SK-N-MC (cell line): Measurements from ENCODE around the gene ANXA6.

ENCODE experiments used
- DNase-seq: peaks from one replicate; pipeline ENCODE4 v3.0.0-alpha.2; 2011; ENCODE audit warnings: low read depth, low spot score
- H3K27ac ChIP-seq: fragments of 200-600 bp; sonication (generic); 2 replicates; pipeline ENCODE4 v1.5.1; 2016; ENCODE audit warnings: mixed run types
- H3K36me3 ChIP-seq: fragments of 200-600 bp; sonication (generic); 2 replicates; pipeline ENCODE4 v1.6.1; 2017; ENCODE audit warnings: antibody characterized with exemption, low read length, mixed read lengths; ENCODE audit not compliant: insufficient read depth
- H3K4me3 ChIP-seq: fragments of 200-600 bp; sonication (generic); 2 replicates; pipeline ENCODE4 v1.5.1; 2016
- H3K9ac ChIP-seq: fragments of 200-600 bp; sonication (generic); 2 replicates; pipeline ENCODE4 v1.8.0; 2017; ENCODE audit warnings: mixed run types, mixed read lengths; ENCODE audit not compliant: insufficient read length
- H3K9me3 ChIP-seq: fragments of 200-600 bp; sonication (generic); 2 replicates; pipeline ENCODE4 v1.6.1; 2017; ENCODE audit warnings: low read depth, mild to moderate bottlenecking, antibody characterized with exemption, low read length, moderate library complexity, mixed read lengths
- EZH2 ChIP-seq: fragments of 200-600 bp; sonication (generic); IDR thresholded peaks from one replicate; pipeline ENCODE4 v1.6.1; 2017; ENCODE audit warnings: antibody characterized with exemption
- FOXP2 ChIP-seq: optimal IDR thresholded peaks from 2 replicates; pipeline ENCODE3; 2011; ENCODE audit warnings: mild to moderate bottlenecking, moderate library complexity; ENCODE audit not compliant: insufficient read depth; ENCODE audit errors: extremely low read length, control extremely low read depth
- POLR2AphosphoS5 ChIP-seq: IDR thresholded peaks from 2 replicates; pipeline ENCODE4 v1.6.1; 2012; ENCODE audit warnings: mild to moderate bottlenecking, low read depth, low read length, borderline replicate concordance

ANXA6 gene

GRCh38 chr5:151196556-151197290 is 39.1 kb upstream of the ANXA6 start:
- Histone ChIP-seq H3K9me3 (no peaks in the 10 kb centered on the region), H3K9ac (no peak overlapping the region), H3K27ac (no peak overlapping the region), H3K4me3 (no peak overlapping the region), H3K36me3 (no peaks in the 10 kb centered on the region)
- TF ChIP-seq POLR2AphosphoS5 (no peak), FOXP2 (no peak), EZH2 (no peak)
- DNase-seq, result no peak

- Histone ChIP-seq H3K9me3 (no peaks in the 10 kb centered on the region), H3K9ac (no peak overlapping the region), H3K27ac (no peak overlapping the region), H3K36me3 (no peaks in the 10 kb centered on the region), H3K4me3 (no peak overlapping the region)
- TF ChIP-seq EZH2 (no peak), FOXP2 (no peak), POLR2AphosphoS5 (no peak)
- DNase-seq, result no peak
Observed at GRCh38 chr5:151195622-151196021, 38.0 kb upstream of the ANXA6 start.

- H3K9ac ChIP-seq, result no peak overlapping the region
- no peak for DNase-seq
- H3K27ac ChIP-seq, result no peak overlapping the region
- H3K36me3 ChIP-seq, result no peaks in the 10 kb centered on the region
- H3K4me3 ChIP-seq, result no peak overlapping the region
- TF ChIP-seq POLR2AphosphoS5 (no peak), EZH2 (no peak), FOXP2 (no peak)
- H3K9me3 ChIP-seq, result no peaks in the 10 kb centered on the region
Observed at GRCh38 chr5:151192626-151193025, 35.0 kb upstream of the ANXA6 start.

GRCh38 chr5:151191661-151192060 is 34.1 kb upstream of the ANXA6 start:
- H3K27ac ChIP-seq, result no peak overlapping the region
- H3K9me3 ChIP-seq, result no peaks in the 10 kb centered on the region
- H3K36me3 ChIP-seq, result no peaks in the 10 kb centered on the region
- TF ChIP-seq FOXP2 (no peak), POLR2AphosphoS5 (no peak), EZH2 (no peak)
- H3K9ac ChIP-seq, result no peak overlapping the region
- no peak overlapping the region for H3K4me3 ChIP-seq
- DNase-seq, result no peak

GRCh38 chr5:151189151-151189550 is 31.6 kb upstream of the ANXA6 start:
- Histone ChIP-seq H3K9ac (no peak overlapping the region), H3K4me3 (no peak overlapping the region), H3K27ac (no peak overlapping the region), H3K9me3 (no peaks in the 10 kb centered on the region), H3K36me3 (no peaks in the 10 kb centered on the region)
- no peak for DNase-seq
- no peak for TF ChIP-seq EZH2
- no peak for TF ChIP-seq POLR2AphosphoS5

DNA sequence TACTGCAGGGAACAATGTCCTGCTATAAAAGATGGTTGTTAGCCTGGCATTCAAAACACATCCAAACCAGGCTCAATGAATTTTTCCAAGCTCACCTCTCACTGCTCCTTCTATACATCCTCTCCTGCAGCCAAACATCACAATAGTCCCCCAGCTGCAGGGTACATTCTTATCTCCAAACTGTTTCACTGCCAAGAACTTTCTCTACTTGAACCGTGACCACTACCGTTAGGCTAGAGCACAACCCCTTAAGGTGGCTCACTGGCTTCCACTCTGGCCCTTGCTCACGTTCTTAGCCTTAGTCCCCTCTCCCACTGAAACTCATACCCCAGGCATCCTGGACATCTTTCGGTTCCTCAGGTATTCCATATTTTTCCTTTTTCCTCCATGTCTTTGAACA is 29.0 kb upstream of the ANXA6 start:
- no peaks in the 10 kb centered on the region for H3K36me3 ChIP-seq
- TF ChIP-seq POLR2AphosphoS5 (no peak), EZH2 (no peak), FOXP2 (no peak)

DNA sequence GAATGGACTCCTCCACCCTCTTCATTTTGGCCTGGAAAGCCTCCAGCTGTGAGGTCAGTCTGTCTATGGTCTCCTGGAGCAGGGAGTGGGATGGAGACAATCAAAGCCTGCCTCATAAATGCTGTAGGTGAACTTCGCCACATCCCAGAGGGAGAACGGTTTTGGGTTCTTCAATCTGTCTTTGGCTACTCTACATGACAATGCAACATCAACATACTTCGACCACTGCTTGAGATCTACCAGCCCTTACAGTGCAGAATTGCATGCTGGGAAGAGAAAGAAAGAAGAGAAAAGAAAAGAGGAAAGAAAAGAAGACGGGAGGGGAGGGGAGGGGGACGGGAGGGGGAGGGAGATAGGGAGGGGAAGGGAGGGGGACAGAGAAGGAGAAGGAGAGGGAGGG is 28.5 kb upstream of the ANXA6 start:
- no peak overlapping the region for H3K4me3 ChIP-seq

More for the DNA sequence above, 29.0 kb upstream of the ANXA6 start:
- Histone ChIP-seq H3K27ac (no peak overlapping the region), H3K9ac (no peak overlapping the region), H3K4me3 (no peak overlapping the region), H3K9me3 (no peaks in the 10 kb centered on the region)
- DNase-seq, result no peak

GRCh38 chr5:151184316-151185042 is 26.9 kb upstream of the ANXA6 start:
- Histone ChIP-seq H3K9ac (no peak overlapping the region), H3K9me3 (no peaks in the 10 kb centered on the region), H3K4me3 (peak overlapping the region; percentile 23), H3K36me3 (no peaks in the 10 kb centered on the region), H3K27ac (peak overlapping the region; percentile 56)
- TF ChIP-seq POLR2AphosphoS5 (no peak), FOXP2 (no peak), EZH2 (no peak)
- DNase-seq, result no peak

More for the DNA sequence above, 28.5 kb upstream of the ANXA6 start:
- DNase-seq, result no peak
- Histone ChIP-seq H3K27ac (no peak overlapping the region), H3K9ac (no peak overlapping the region), H3K9me3 (no peaks in the 10 kb centered on the region), H3K36me3 (no peaks in the 10 kb centered on the region)
- no peak for TF ChIP-seq POLR2AphosphoS5
- no peak for TF ChIP-seq FOXP2
- no peak for TF ChIP-seq EZH2
